Hepatocyte (in vitro differentiated cells): ENCODE measurements around the gene MYO3B.

ENCODE experiments used
- EZH2 ChIP-seq: fragments of 200-600 bp; sonication (generic); IDR thresholded peaks from 2 replicates; pipeline ENCODE4 v1.6.1; 2016; ENCODE audit warnings: antibody characterized with exemption, mild to moderate bottlenecking, borderline replicate concordance
- EZH2phosphoT487 ChIP-seq: fragments of 200-600 bp; sonication (generic); IDR thresholded peaks from one replicate; pipeline ENCODE4 v1.6.1; 2018; ENCODE audit warnings: antibody characterized with exemption, mild to moderate bottlenecking, low read depth, moderate library complexity; ENCODE audit not compliant: unreplicated experiment, severe bottlenecking
- TF ChIP-seq, protein P1 (sequence below): fragments of 200-600 bp; sonication (generic); IDR thresholded peaks from 2 replicates; pipeline ENCODE4 v1.5.1; 2016; ENCODE audit warnings: antibody characterized with exemption, mild to moderate bottlenecking; ENCODE audit not compliant: poor library complexity

DNA sequence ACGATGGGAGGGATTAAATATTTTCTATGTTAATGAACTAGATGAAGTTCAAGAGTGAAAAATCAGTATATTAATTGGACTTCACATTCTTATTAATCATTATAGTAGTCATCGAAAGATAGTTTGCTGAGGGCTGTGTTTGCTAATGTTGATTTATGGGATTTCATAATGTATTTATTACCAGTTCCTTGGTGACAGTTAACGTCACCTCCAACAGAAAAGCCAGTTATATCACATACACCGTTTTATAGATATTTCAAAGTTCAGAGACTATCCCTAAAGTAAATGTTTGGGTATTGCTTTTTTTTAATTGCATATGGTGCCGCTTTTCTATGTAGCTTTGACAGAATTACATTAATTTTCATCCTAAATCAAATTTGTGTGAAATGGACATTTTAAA lies 487.8 kb downstream of the MYO3B start:
- TF ChIP-seq, protein P1, sequence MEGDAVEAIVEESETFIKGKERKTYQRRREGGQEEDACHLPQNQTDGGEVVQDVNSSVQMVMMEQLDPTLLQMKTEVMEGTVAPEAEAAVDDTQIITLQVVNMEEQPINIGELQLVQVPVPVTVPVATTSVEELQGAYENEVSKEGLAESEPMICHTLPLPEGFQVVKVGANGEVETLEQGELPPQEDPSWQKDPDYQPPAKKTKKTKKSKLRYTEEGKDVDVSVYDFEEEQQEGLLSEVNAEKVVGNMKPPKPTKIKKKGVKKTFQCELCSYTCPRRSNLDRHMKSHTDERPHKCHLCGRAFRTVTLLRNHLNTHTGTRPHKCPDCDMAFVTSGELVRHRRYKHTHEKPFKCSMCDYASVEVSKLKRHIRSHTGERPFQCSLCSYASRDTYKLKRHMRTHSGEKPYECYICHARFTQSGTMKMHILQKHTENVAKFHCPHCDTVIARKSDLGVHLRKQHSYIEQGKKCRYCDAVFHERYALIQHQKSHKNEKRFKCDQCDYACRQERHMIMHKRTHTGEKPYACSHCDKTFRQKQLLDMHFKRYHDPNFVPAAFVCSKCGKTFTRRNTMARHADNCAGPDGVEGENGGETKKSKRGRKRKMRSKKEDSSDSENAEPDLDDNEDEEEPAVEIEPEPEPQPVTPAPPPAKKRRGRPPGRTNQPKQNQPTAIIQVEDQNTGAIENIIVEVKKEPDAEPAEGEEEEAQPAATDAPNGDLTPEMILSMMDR, result no peak
- TF ChIP-seq EZH2, result no peak
- TF ChIP-seq EZH2phosphoT487, result no peak
